NCI-H510A (cell line): ENCODE data around the gene NEBL.
A peak's percentile ranks its signal among the peaks of the same experiment; 100 is the strongest.

Source experiments
- DNase-seq: peaks from one replicate; lab custom pipeline; 2025; lab: John Stamatoyannopoulos, UW

Gene NEBL

GRCh38 chr10:20903635-20904390 is 6.7 kb upstream of the NEBL start:
- DNase-seq, result no peak

GRCh38 chr10:20901110-20901509 is 4.0 kb upstream of the NEBL start:
- no peak for DNase-seq

GRCh38 chr10:20898866-20899535 is 1.9 kb upstream of the NEBL start:
- DNase-seq, result no peak

- DNase-seq, result no peak
Measured at GRCh38 chr10:20893297-20893696, 3.8 kb downstream of the NEBL start.

GRCh38 chr10:20892796-20893195 is 4.3 kb downstream of the NEBL start:
- no peak for DNase-seq

GRCh38 chr10:20892011-20892585 is 5.0 kb downstream of the NEBL start:
- no peak for DNase-seq

- no peak for DNase-seq
Measured at GRCh38 chr10:20891338-20891714, 5.8 kb downstream of the NEBL start.

GRCh38 chr10:20890491-20891337 is 6.4 kb downstream of the NEBL start:
- no peak for DNase-seq

- peak; percentile 13 for DNase-seq
Measured at GRCh38 chr10:20890009-20890408, 7.1 kb downstream of the NEBL start.

GRCh38 chr10:20888620-20889330 is 8.3 kb downstream of the NEBL start:
- no peak for DNase-seq

GRCh38 chr10:20887706-20888555 is 9.2 kb downstream of the NEBL start:
- DNase-seq, result no peak

GRCh38 chr10:20885678-20886077 is 11.4 kb downstream of the NEBL start:
- DNase-seq, result no peak

- no peak for DNase-seq
Measured at GRCh38 chr10:20883552-20883951, 13.6 kb downstream of the NEBL start.

- DNase-seq, result no peak
Measured at GRCh38 chr10:20882091-20882490, 15.0 kb downstream of the NEBL start.

- DNase-seq, result no peak
Measured at GRCh38 chr10:20879136-20879535, 18.0 kb downstream of the NEBL start.

GRCh38 chr10:20877986-20878983 is 18.8 kb downstream of the NEBL start:
- no peak for DNase-seq

- DNase-seq, result no peak
Measured at GRCh38 chr10:20877554-20877953, 19.6 kb downstream of the NEBL start.

- no peak for DNase-seq
Measured at GRCh38 chr10:20874261-20874660, 22.9 kb downstream of the NEBL start.

- no peak for DNase-seq
Measured at GRCh38 chr10:20871970-20872369, 25.1 kb downstream of the NEBL start.

- DNase-seq, result no peak
Measured at GRCh38 chr10:20870834-20871233, 26.3 kb downstream of the NEBL start.
